ENCODE results near the gene CCP110. TPM values are rescaled to one million over a fixed set of nuclear protein-coding genes. Genes with fewer than 3 reads are reported as not detected.

Gene CCP110
- total RNA-seq, 1 experiment from 2014 or later: 5.4 TPM

DNA sequence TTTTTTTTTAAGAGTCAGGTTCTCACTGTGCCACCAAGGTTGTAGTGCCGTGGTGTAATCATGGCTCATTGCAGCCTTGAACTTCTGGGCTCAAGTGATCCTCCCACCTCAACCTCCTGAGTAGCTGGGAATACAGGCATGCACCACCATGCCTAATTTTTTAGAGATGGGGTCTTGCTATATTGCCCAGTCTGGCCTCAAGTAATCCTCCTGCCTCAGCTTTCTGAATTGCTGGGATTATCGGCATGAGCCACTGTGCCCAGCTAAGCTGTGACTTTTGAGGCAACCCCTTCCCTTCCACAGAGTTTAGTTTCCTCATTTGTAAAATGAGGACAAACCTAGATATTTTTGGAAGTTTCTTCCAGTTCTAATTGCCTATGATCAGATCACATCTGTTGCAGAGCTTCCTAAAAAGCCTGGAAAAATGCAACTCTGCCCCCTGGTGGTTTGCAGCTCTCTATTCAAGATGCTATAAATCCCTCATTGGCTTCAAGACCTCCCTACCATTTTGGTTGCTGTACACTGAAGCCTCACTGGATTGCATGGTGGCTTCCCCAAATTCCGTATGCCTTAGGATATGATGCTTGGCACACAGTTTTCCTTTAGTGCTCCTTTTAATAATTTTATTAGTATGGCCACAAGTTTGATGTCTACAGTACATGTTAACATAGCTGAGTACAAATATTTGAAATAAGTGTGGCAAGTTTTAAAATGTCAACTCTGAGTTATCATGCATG is 21.2 kb upstream of the CCP110 start:
- intact Hi-C loops (cut with micrococcal nuclease): loop anchor here (1.0 to 10.0 kb wide), 2 partner anchors 113 to 418 kb away; no protein-coding TSS in a partner anchor
- ChIA-PET POLR2A (ENCODE audit: unreplicated experiment) (no interaction called here), CTCF (interaction anchor here (0.6 to 1.0 kb wide), 3 partner anchors 15 to 114 kb away, joined by 4 to 6 read pairs (median 4); no protein-coding TSS in a partner anchor)
- no peaks in the 10 kb centered on the region for H3K79me2 ChIP-seq (ENCODE audit: low read length)
- peaks cover 29% of the 10 kb centered on the region for H3K4me1 ChIP-seq (ENCODE audit: insufficient read depth, low read length)
- TF ChIP-seq, protein P1, sequence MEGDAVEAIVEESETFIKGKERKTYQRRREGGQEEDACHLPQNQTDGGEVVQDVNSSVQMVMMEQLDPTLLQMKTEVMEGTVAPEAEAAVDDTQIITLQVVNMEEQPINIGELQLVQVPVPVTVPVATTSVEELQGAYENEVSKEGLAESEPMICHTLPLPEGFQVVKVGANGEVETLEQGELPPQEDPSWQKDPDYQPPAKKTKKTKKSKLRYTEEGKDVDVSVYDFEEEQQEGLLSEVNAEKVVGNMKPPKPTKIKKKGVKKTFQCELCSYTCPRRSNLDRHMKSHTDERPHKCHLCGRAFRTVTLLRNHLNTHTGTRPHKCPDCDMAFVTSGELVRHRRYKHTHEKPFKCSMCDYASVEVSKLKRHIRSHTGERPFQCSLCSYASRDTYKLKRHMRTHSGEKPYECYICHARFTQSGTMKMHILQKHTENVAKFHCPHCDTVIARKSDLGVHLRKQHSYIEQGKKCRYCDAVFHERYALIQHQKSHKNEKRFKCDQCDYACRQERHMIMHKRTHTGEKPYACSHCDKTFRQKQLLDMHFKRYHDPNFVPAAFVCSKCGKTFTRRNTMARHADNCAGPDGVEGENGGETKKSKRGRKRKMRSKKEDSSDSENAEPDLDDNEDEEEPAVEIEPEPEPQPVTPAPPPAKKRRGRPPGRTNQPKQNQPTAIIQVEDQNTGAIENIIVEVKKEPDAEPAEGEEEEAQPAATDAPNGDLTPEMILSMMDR (conservative IDR thresholded peaks at IDR 0.05; ENCODE audit: low read depth, low read length): peak; percentile 79
- no peak for TF ChIP-seq EZH2phosphoT487 (IDR thresholded peaks at IDR 0.05; ENCODE audit: borderline replicate concordance, low read length)
- DNase-seq (peak; percentile 74), ATAC-seq (peak; percentile 77)
- H3K27me3 ChIP-seq (ENCODE audit: low read length): no peaks in the 10 kb centered on the region
- H3K4me3 ChIP-seq (ENCODE audit: low read length): no peak overlapping the region
- no peak overlapping the region for H3K9ac ChIP-seq (ENCODE audit: low read length)
- peaks cover 28% of the 10 kb centered on the region; the same call in 1 of the 2 replicates for H3K36me3 ChIP-seq (ENCODE audit: low read depth, low read length)
- H3F3A ChIP-seq (ENCODE audit: low read length, unreplicated experiment): no peaks in the 10 kb centered on the region
- no peaks in the 10 kb centered on the region for H3K9me2 ChIP-seq (replicated peaks; ENCODE audit: low read length)
- H2AFZ ChIP-seq (ENCODE audit: low read length): no peak overlapping the region
- no peak overlapping the region for H3K27ac ChIP-seq (ENCODE audit: low read length)
- BruUV-seq (replicated peaks): no TSS peak
- no peaks in the 10 kb centered on the region for H3K9me3 ChIP-seq (ENCODE audit: low read length)
- H3K4me2 ChIP-seq (ENCODE audit: low read length): no peak overlapping the region
- no peaks in the 10 kb centered on the region for H4K20me1 ChIP-seq (ENCODE audit: low read length)

GRCh38 chr16:19503461-19504075 is 20.2 kb upstream of the CCP110 start:
- no peak overlapping the region for H3K27ac ChIP-seq (ENCODE audit: low read length)
- CTCF ChIA-PET: interaction anchor here (0.5 to 1.0 kb wide), 2 partner anchors 14 to 129 kb away, joined by 4 read pairs; no protein-coding TSS in a partner anchor
- TF ChIP-seq EZH2 (IDR thresholded peaks at IDR 0.05; ENCODE audit: low read length, unreplicated experiment) (no peak), EZH2phosphoT487 (IDR thresholded peaks at IDR 0.05; ENCODE audit: borderline replicate concordance, low read length) (no peak)
- TF ChIP-seq, protein P1 (conservative IDR thresholded peaks at IDR 0.05; ENCODE audit: low read depth, low read length): no peak

More at GRCh38 chr16:19503461-19504075, 20.2 kb upstream of the CCP110 start:
- H3K9me3 ChIP-seq (ENCODE audit: low read length): no peaks in the 10 kb centered on the region
- POLR2A ChIA-PET (ENCODE audit: unreplicated experiment): no interaction called here
- DNase-seq (no peak), ATAC-seq (no peak)
- no peak overlapping the region for H3K4me2 ChIP-seq (ENCODE audit: low read length)
- no peaks in the 10 kb centered on the region for H3F3A ChIP-seq (ENCODE audit: low read length, unreplicated experiment)
- H3K27me3 ChIP-seq (ENCODE audit: low read length): no peaks in the 10 kb centered on the region
- BruUV-seq (replicated peaks): no TSS peak
- H3K4me3 ChIP-seq (ENCODE audit: low read length): no peak overlapping the region
- H4K20me1 ChIP-seq (ENCODE audit: low read length): no peaks in the 10 kb centered on the region
- H2AFZ ChIP-seq (ENCODE audit: low read length): no peak overlapping the region
- peaks cover 38% of the 10 kb centered on the region for H3K4me1 ChIP-seq (ENCODE audit: insufficient read depth, low read length)
- H3K9ac ChIP-seq (ENCODE audit: low read length): no peak overlapping the region
- H3K79me2 ChIP-seq (ENCODE audit: low read length): no peaks in the 10 kb centered on the region
- intact Hi-C loops (cut with micrococcal nuclease): loop anchor here (10.0 kb wide), 1 partner anchor 419 kb away; no protein-coding TSS in a partner anchor
- peaks cover 28% of the 10 kb centered on the region; the same call in 1 of the 2 replicates for H3K36me3 ChIP-seq (ENCODE audit: low read depth, low read length)
- no peaks in the 10 kb centered on the region for H3K9me2 ChIP-seq (replicated peaks; ENCODE audit: low read length)
